Gastroesophageal sphincter (tissue), 3 donors: ENCODE data around the gene PARD3B.

Experiments
- POLR2A ChIP-seq, 2 donors: fragments of 450-650 bp; IDR thresholded peaks; one replicate each; pipeline ENCODE4 v1.6.1; 2017; ENCODE audit warnings: antibody characterized with exemption in 2 of 2, mild to moderate bottlenecking in 2 of 2, moderate library complexity in 1 of 2
- POLR2AphosphoS5 ChIP-seq: sonication (generic); formaldehyde crosslinking; IDR thresholded peaks from one replicate; pipeline ENCODE4 v1.6.1; 2017; ENCODE audit warnings: antibody characterized with exemption
- TF ChIP-seq, protein P1 (sequence below), 4 experiments: fragments of 200-600 bp in 2 of 4; fragments of 450-650 bp in 2 of 4; sonication (generic) in 1 of 4; IDR thresholded peaks; one replicate each; pipeline ENCODE4 v1.5.1; 2017 to 2019; ENCODE audit warnings: antibody characterized with exemption in 4 of 4, mild to moderate bottlenecking in 2 of 4, moderate library complexity in 2 of 4

DNA sequence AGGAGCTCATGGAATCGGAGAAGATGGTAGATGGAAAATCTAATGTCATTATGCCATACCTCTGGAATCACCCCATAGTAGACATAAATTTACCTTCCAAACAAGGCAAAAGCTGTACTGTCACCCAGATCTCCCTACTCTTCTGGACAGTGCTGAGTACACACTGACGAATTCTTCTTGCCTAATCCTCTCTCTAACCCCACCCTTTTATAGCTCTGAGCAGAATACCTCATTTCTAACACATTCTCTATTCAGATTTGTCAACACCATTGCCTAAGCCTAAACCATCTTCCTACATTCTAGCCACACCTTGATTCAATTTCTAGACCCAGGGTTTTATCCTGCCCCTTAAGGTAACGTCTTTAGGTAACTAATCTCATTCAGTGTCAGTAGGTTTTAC is 816.0 kb downstream of the PARD3B start:
- TF ChIP-seq, protein P1, sequence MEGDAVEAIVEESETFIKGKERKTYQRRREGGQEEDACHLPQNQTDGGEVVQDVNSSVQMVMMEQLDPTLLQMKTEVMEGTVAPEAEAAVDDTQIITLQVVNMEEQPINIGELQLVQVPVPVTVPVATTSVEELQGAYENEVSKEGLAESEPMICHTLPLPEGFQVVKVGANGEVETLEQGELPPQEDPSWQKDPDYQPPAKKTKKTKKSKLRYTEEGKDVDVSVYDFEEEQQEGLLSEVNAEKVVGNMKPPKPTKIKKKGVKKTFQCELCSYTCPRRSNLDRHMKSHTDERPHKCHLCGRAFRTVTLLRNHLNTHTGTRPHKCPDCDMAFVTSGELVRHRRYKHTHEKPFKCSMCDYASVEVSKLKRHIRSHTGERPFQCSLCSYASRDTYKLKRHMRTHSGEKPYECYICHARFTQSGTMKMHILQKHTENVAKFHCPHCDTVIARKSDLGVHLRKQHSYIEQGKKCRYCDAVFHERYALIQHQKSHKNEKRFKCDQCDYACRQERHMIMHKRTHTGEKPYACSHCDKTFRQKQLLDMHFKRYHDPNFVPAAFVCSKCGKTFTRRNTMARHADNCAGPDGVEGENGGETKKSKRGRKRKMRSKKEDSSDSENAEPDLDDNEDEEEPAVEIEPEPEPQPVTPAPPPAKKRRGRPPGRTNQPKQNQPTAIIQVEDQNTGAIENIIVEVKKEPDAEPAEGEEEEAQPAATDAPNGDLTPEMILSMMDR (IDR thresholded peaks at IDR 0.05): no peak
- TF ChIP-seq POLR2A (IDR thresholded peaks at IDR 0.05) (no peak), POLR2AphosphoS5 (no peak)
